ENCODE data around the gene CAPNS1. TPM values are rescaled to one million over a fixed set of nuclear protein-coding genes. Genes with fewer than 3 reads are reported as not detected.

Gene CAPNS1
- total and polyA plus RNA-seq, 9 of the 15 experiments (the other 6 are each of a cell fraction or from before 2014, with no cell fraction given): 77.9 to 576 (median 258) TPM

DNA sequence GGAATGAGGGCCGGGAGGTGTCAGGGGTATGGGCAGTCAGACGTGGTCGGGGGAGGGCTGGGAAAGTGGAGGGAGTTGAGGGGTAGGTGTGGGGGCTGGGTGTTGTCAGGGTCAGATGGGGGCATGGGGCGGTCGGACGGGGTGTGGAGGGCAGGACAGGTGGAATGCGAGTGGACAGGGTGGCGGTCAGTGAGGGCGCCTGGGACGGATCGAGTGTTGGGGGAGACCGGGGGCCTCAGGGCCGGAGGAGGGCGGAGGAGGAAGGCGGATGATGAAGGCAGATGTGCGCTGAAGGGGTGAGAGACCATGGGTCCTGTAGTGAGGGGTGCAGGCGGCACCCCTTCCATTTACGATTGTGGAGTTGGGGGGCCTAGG is 18.9 kb upstream of the CAPNS1 start:
- Histone ChIP-seq H3K4me2 (ENCODE audit: insufficient read depth, low read length) (no peak overlapping the region), H3K4me3 (no peak overlapping the region), H3K79me2 (ENCODE audit: control insufficient read depth, insufficient read depth, low read length) (no peaks in the 10 kb centered on the region; the same call in 2 of the 3 replicates), H3K27me3 (ENCODE audit: control insufficient read depth in 2 of 2, insufficient read depth in 2 of 2, low read length in 2 of 2) (no peaks in the 10 kb centered on the region), H3K9me1 (ENCODE audit: control insufficient read depth, insufficient read depth, low read length) (no peaks in the 10 kb centered on the region), H3K27ac (ENCODE audit: extremely low read depth, low read depth, low read length) (no peak overlapping the region), H3K9me3 (replicated peaks; ENCODE audit: control insufficient read depth, insufficient read depth, low read depth, low read length) (no peaks in the 10 kb centered on the region), H2AFZ (ENCODE audit: low read depth, low read length) (no peak overlapping the region), H3K4me1 (replicated peaks in 1 of 2; ENCODE audit: control insufficient read depth in 2 of 2, insufficient read depth in 2 of 2, low read length in 2 of 2) (peaks cover 0 to 18% of the 10 kb centered on the region in 2 experiments; a peak in 3 of 5 replicates), H3K36me3 (ENCODE audit: control insufficient read depth, insufficient read depth, low read length) (peaks cover 10% of the 10 kb centered on the region; the same call in 1 of the 3 replicates), H3K9ac (ENCODE audit: insufficient read depth in 1 of 2, low read depth in 2 of 2, low read length in 2 of 2) (no peak overlapping the region), H4K20me1 (replicated peaks; ENCODE audit: control insufficient read depth, insufficient read depth, low read length) (no peaks in the 10 kb centered on the region)
- ChIA-PET CTCF (ENCODE audit: low intra/inter-chr PET ratio) (no interaction called here), POLR2A (no interaction called here)
- 95% methylated on average over 4 of the region's 18 CpGs for WGBS (ENCODE audit: insufficient coverage, low coverage, missing lambda C conversion rate)
- BruUV-seq (replicated peaks): no TSS peak
- ATAC-seq (no peak), DNase-seq (ENCODE audit: extremely low read depth in 1 of 4, low spot score in 3 of 4) (no peak), FAIRE-seq (no peak)
- in situ Hi-C loops (cut with MboI) (no loop called here), intact Hi-C loops (cut with micrococcal nuclease) (no loop called here)
- TF ChIP-seq FOSL1 (tag; conservative IDR thresholded peaks at IDR 0.05): no peak
- TF ChIP-seq ZNF717 (CRISPR knock-in tag; IDR thresholded peaks at IDR 0.05): no peak
- TF ChIP-seq ZNF77 (CRISPR knock-in tag; IDR thresholded peaks at IDR 0.05): no peak
- TF ChIP-seq, protein P1, sequence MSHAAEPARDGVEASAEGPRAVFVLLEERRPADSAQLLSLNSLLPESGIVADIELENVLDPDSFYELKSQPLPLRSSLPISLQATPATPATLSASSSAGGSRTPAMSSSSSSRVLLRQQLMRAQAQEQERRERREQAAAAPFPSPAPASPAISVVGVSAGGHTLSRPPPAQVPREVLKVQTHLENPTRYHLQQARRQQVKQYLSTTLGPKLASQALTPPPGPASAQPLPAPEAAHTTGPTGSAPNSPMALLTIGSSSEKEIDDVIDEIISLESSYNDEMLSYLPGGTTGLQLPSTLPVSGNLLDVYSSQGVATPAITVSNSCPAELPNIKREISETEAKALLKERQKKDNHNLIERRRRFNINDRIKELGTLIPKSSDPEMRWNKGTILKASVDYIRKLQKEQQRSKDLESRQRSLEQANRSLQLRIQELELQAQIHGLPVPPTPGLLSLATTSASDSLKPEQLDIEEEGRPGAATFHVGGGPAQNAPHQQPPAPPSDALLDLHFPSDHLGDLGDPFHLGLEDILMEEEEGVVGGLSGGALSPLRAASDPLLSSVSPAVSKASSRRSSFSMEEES (CRISPR knock-in tag; IDR thresholded peaks at IDR 0.05): no peak
- TF ChIP-seq NUFIP1 (IDR thresholded peaks at IDR 0.05; ENCODE audit: partially characterized antibody): no peak
- TF ChIP-seq KDM2B (CRISPR knock-in tag; IDR thresholded peaks at IDR 0.05): no peak
- TF ChIP-seq, protein P2, sequence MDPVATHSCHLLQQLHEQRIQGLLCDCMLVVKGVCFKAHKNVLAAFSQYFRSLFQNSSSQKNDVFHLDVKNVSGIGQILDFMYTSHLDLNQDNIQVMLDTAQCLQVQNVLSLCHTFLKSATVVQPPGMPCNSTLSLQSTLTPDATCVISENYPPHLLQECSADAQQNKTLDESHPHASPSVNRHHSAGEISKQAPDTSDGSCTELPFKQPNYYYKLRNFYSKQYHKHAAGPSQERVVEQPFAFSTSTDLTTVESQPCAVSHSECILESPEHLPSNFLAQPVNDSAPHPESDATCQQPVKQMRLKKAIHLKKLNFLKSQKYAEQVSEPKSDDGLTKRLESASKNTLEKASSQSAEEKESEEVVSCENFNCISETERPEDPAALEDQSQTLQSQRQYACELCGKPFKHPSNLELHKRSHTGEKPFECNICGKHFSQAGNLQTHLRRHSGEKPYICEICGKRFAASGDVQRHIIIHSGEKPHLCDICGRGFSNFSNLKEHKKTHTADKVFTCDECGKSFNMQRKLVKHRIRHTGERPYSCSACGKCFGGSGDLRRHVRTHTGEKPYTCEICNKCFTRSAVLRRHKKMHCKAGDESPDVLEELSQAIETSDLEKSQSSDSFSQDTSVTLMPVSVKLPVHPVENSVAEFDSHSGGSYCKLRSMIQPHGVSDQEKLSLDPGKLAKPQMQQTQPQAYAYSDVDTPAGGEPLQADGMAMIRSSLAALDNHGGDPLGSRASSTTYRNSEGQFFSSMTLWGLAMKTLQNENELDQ (CRISPR knock-in tag; IDR thresholded peaks at IDR 0.05; ENCODE audit: borderline replicate concordance): no peak
- no peak for TF ChIP-seq POU5F1 (IDR thresholded peaks at IDR 0.05; ENCODE audit: borderline replicate concordance, low read depth, low read length, partially characterized antibody)
- no peak for TF ChIP-seq ZNF165 (CRISPR knock-in tag; IDR thresholded peaks at IDR 0.05; ENCODE audit: borderline replicate concordance)
- no peak for TF ChIP-seq ZNF699 (CRISPR knock-in tag; IDR thresholded peaks at IDR 0.05; ENCODE audit: insufficient replicate concordance)
- no peak for TF ChIP-seq ZNF408 (CRISPR knock-in tag; IDR thresholded peaks at IDR 0.05; ENCODE audit: low read depth)
- TF ChIP-seq PML (IDR thresholded peaks at IDR 0.05; ENCODE audit: low read length): no peak
- TF ChIP-seq, protein P3, sequence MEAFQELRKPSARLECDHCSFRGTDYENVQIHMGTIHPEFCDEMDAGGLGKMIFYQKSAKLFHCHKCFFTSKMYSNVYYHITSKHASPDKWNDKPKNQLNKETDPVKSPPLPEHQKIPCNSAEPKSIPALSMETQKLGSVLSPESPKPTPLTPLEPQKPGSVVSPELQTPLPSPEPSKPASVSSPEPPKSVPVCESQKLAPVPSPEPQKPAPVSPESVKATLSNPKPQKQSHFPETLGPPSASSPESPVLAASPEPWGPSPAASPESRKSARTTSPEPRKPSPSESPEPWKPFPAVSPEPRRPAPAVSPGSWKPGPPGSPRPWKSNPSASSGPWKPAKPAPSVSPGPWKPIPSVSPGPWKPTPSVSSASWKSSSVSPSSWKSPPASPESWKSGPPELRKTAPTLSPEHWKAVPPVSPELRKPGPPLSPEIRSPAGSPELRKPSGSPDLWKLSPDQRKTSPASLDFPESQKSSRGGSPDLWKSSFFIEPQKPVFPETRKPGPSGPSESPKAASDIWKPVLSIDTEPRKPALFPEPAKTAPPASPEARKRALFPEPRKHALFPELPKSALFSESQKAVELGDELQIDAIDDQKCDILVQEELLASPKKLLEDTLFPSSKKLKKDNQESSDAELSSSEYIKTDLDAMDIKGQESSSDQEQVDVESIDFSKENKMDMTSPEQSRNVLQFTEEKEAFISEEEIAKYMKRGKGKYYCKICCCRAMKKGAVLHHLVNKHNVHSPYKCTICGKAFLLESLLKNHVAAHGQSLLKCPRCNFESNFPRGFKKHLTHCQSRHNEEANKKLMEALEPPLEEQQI (IDR thresholded peaks at IDR 0.05): no peak
- TF ChIP-seq SMARCA5 (IDR thresholded peaks at IDR 0.05): no peak

Data from K562 (cell line).